LNCAP (cell line): ENCODE data around the gene GAS2.

ENCODE experiments used
- TF ChIP-seq, protein P1 (sequence below): fragments of 450-650 bp; IDR thresholded peaks from 2 replicates; pipeline ENCODE4 v1.5.1; 2017; ENCODE audit warnings: mild to moderate bottlenecking

The GAS2 gene

DNA sequence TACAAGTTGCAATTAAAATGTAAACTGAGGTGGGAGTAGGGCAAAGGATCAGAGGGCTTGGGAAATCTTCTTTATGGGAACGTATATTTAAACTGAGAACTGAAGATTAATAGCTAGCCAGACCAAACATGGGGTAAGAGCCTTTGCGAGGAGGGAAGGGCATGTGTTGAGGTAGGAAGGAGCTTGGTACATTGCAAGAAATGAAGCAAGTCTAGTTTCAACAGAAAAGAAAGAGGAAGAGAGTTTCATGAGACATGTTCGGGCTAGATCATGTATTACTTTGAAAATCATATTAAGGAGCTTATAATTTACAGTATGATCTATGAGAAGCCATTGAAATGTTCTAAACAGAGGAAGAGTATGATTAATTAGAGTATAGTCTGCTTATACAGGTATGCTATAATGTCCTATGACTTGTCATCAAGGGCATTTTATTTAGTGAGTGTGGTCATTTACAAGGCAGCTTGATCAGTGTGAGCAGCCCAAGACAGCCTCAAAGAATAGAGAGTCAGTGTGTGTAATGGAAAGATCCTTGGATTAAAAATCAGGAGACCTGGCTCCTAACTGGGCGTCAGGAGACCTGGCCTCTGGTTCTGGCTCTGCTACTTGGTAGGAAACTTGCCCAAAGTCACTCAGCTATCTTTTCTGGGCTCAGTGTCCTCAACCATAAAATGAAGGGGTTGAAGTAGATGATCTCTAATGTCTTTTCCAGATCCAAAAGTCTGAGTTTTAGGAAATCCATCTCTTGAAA, 10.9 kb downstream of the GAS2 start:
- TF ChIP-seq, protein P1, sequence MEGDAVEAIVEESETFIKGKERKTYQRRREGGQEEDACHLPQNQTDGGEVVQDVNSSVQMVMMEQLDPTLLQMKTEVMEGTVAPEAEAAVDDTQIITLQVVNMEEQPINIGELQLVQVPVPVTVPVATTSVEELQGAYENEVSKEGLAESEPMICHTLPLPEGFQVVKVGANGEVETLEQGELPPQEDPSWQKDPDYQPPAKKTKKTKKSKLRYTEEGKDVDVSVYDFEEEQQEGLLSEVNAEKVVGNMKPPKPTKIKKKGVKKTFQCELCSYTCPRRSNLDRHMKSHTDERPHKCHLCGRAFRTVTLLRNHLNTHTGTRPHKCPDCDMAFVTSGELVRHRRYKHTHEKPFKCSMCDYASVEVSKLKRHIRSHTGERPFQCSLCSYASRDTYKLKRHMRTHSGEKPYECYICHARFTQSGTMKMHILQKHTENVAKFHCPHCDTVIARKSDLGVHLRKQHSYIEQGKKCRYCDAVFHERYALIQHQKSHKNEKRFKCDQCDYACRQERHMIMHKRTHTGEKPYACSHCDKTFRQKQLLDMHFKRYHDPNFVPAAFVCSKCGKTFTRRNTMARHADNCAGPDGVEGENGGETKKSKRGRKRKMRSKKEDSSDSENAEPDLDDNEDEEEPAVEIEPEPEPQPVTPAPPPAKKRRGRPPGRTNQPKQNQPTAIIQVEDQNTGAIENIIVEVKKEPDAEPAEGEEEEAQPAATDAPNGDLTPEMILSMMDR: no peak

DNA sequence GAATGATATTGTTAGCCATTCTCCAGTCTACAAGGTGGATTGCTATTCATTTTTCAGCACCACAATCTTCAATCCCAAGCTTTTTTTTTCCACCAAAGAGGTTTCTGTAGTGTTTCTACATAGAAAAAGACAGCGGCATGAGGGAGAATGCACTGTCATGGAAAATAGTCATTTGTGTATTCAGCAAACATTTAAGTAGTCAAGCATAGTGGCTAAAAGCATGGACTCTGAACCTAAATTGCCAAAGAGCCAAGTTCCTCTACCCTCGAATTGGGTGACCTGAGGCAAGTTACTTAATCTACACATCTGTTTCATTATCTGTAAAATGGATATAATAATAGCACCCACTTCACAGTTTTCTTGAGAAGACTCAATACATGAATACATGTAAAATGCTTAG, 14.2 kb downstream of the GAS2 start:
- TF ChIP-seq, protein P1: no peak

DNA sequence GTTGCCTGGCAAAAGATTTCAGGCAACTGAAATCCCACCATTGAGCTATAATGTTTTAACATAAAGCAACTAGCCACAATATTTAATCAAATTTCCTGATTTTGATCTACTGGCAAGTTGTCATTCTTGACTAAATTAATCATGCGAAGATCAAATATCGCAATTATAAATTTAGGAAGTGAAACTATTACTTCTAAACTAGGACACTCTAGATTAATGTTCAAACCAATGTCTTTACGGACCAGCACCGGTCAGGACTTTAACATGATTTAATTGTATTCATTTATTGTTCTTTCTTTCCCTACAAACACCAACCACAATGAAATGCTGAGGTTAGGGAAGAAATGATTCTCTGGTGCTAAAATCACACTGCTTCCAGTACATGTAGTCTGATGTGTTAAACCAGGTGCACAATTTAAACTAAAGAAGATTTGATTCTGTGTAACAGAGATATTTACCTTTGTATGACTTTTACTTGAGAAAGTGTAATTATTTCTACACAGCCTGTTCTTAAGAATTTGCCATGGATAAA, 14.9 kb downstream of the GAS2 start:
- TF ChIP-seq, protein P1: no peak

DNA sequence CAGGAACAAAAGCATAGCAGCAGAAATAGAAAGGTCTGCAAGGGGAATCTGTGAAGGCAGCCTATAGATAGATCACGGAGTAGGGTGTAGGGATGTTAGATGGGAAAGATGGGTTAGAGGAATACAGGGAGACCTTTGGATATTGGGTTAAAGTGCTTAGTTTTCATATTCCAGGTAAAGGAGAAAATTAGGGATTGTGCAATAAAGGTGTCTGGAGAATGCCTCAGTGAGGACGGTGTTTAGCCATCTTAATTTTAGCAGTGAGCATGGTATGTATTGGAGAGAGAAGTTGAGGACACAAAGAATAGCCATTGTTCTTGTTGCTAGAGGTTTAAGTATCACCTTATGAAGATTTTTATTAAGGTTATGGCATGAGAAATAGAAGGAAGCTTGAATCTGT, 17.7 kb downstream of the GAS2 start:
- TF ChIP-seq, protein P1: no peak

DNA sequence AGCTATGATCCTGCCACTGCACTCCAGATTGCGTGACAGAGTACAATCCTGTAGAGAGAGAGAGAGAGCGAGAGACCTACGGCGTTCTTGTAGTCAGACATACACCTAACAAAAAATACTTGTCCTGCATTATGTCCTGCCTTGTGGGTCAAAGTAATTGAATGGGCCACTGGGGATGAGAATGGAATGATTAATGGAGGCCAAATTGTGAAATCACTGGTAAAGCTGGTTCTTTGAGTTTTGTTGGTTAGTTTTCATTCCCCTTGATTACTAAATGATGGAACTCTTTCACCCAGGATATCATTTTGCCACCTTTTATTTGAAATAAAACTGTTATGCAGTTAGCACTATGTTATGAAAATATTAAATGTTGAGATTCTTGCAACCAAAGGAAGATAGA, 18.7 kb downstream of the GAS2 start:
- TF ChIP-seq, protein P1: no peak

DNA sequence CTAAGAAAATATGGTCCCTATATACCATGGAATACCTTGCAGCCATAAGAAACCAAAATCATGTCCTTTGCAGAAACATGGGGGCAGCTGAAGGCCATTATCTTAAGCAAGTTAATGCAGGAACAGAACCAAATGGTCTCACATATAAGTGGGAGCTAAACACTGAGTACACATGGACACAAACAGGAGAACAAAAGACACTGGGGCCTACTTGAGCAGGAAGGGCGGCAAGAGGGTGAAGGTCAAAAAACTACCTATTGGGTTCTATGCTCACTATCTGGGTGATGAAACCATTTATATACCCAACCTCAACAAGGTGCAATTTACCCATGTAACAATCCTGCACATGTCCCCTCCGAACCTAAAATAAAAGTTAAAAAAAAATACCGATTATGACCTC, 22.5 kb downstream of the GAS2 start:
- TF ChIP-seq, protein P1: no peak

DNA sequence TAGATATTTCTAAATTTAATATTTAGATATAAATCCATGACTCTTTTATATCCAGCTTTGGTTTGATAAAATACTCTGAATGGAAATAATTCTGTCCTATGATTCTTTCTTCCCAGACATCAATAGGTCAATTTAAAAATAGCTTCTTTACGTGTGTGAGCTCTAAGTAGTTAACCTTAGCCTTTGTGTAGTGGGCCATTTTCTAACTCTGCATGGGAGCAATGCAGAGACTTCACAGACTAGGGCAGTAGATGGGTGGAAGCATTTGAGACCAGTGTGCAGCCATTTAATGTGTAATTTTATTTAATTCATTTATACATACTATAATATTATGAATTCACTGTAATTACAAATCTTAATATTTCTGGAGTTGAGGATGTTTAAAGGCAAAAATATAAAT, 23.8 kb downstream of the GAS2 start:
- TF ChIP-seq, protein P1: no peak
